ENCODE results near the gene SLC10A2.

- TF ChIP-seq POLR2A (IDR thresholded peaks at IDR 0.05; ENCODE audit: low read depth, low read length): no peak
- TF ChIP-seq, protein P1, sequence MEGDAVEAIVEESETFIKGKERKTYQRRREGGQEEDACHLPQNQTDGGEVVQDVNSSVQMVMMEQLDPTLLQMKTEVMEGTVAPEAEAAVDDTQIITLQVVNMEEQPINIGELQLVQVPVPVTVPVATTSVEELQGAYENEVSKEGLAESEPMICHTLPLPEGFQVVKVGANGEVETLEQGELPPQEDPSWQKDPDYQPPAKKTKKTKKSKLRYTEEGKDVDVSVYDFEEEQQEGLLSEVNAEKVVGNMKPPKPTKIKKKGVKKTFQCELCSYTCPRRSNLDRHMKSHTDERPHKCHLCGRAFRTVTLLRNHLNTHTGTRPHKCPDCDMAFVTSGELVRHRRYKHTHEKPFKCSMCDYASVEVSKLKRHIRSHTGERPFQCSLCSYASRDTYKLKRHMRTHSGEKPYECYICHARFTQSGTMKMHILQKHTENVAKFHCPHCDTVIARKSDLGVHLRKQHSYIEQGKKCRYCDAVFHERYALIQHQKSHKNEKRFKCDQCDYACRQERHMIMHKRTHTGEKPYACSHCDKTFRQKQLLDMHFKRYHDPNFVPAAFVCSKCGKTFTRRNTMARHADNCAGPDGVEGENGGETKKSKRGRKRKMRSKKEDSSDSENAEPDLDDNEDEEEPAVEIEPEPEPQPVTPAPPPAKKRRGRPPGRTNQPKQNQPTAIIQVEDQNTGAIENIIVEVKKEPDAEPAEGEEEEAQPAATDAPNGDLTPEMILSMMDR (conservative IDR thresholded peaks at IDR 0.05; ENCODE audit: low read depth, low read length): no peak
- no peak for TF ChIP-seq NFE2L2 (IDR thresholded peaks at IDR 0.05; ENCODE audit: low read depth, low read length)
- no peak for TF ChIP-seq SMC3 (IDR thresholded peaks at IDR 0.05; ENCODE audit: low read depth, low read length)
- TF ChIP-seq, protein P2, sequence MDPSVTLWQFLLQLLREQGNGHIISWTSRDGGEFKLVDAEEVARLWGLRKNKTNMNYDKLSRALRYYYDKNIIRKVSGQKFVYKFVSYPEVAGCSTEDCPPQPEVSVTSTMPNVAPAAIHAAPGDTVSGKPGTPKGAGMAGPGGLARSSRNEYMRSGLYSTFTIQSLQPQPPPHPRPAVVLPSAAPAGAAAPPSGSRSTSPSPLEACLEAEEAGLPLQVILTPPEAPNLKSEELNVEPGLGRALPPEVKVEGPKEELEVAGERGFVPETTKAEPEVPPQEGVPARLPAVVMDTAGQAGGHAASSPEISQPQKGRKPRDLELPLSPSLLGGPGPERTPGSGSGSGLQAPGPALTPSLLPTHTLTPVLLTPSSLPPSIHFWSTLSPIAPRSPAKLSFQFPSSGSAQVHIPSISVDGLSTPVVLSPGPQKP (IDR thresholded peaks at IDR 0.05; ENCODE audit: borderline replicate concordance, low read depth, low read length): no peak
- no peak for TF ChIP-seq CEBPB (IDR thresholded peaks at IDR 0.05; ENCODE audit: low read depth, low read length)
- TF ChIP-seq MAFK (IDR thresholded peaks at IDR 0.05; ENCODE audit: low read depth, low read length): no peak
- TF ChIP-seq RAD21 (IDR thresholded peaks at IDR 0.05; ENCODE audit: low read length): no peak
- no peak for TF ChIP-seq MXI1 (IDR thresholded peaks at IDR 0.05; ENCODE audit: borderline replicate concordance, low read depth, low read length)
- no peak for TF ChIP-seq FOS (IDR thresholded peaks at IDR 0.05; ENCODE audit: low read depth, low read length)
- no peak for TF ChIP-seq MAZ (IDR thresholded peaks at IDR 0.05; ENCODE audit: borderline replicate concordance, low read depth, low read length)
Observed at GRCh38 chr13:103031332-103031873, 34.8 kb downstream of the SLC10A2 start.

Measured in IMR-90 (cell line).